A673 (cell line): ENCODE data around the gene BRD7. TPM values are rescaled to one million over a fixed set of nuclear protein-coding genes. Genes with fewer than 3 reads are reported as not detected.

Experiments used
- BruUV-seq: library from RNA; stranded (reverse); fragments of 400-500 nt; replicated peaks from 2 replicates; lab custom pipeline; 2021; lab: Mats Ljungman, UMichigan
- CTCF ChIA-PET: fragments of 300-600 bp; sonication (Branson Sonifier 250); formaldehyde crosslinking; loops from one replicate; lab custom pipeline; 2022; ENCODE audit warnings: antibody characterized with exemption; lab: Charles Lee
- POLR2A ChIA-PET: fragments of 300-600 bp; sonication (Branson Sonifier 250); formaldehyde crosslinking; loops from one replicate; lab custom pipeline; 2022; ENCODE audit warnings: antibody characterized with exemption; ENCODE audit not compliant: low non-redundant PET; lab: Charles Lee
- DNase-seq: peaks from one replicate; pipeline ENCODE4 v3.0.0-alpha.2; 2015; ENCODE audit warnings: low spot score
- H3K27ac ChIP-seq: fragments of 200-600 bp; sonication (generic); 2 replicates; pipeline ENCODE4 v1.5.1; 2016; ENCODE audit warnings: mixed run types, low read depth, mild to moderate bottlenecking, mixed read lengths, antibody characterized with exemption, low read length; ENCODE audit not compliant: poor library complexity, severe bottlenecking
- H3K27me3 ChIP-seq: fragments of 200-600 bp; sonication (generic); replicated peaks from 2 replicates; pipeline ENCODE4 v1.6.1; 2017; ENCODE audit warnings: mixed run types, low read depth, mild to moderate bottlenecking, mixed read lengths, antibody characterized with exemption, low read length; ENCODE audit not compliant: insufficient read depth, poor library complexity
- H3K36me3 ChIP-seq: fragments of 200-600 bp; sonication (generic); 2 replicates; pipeline ENCODE4 v1.6.1; 2016; ENCODE audit warnings: mixed run types, mild to moderate bottlenecking, mixed read lengths, antibody characterized with exemption, low read length; ENCODE audit not compliant: insufficient read depth, poor library complexity, severe bottlenecking
- H3K4me1 ChIP-seq: fragments of 200-600 bp; sonication (generic); 2 replicates; pipeline ENCODE4 v1.6.1; 2017; ENCODE audit warnings: mixed run types, mild to moderate bottlenecking, mixed read lengths, antibody characterized with exemption, low read length; ENCODE audit not compliant: insufficient read depth, poor library complexity, severe bottlenecking
- H3K4me3 ChIP-seq: fragments of 200-600 bp; sonication (generic); 2 replicates; pipeline ENCODE4 v1.5.1; 2016; ENCODE audit warnings: low read depth, mixed run types, mild to moderate bottlenecking, mixed read lengths, low read length; ENCODE audit not compliant: poor library complexity, severe bottlenecking
- H3K9me3 ChIP-seq: fragments of 200-600 bp; sonication (generic); 2 replicates; pipeline ENCODE4 v1.6.1; 2016; ENCODE audit warnings: mixed run types, low read depth, mild to moderate bottlenecking, mixed read lengths, antibody characterized with exemption, low read length; ENCODE audit not compliant: poor library complexity, severe bottlenecking
- EZH2 ChIP-seq: fragments of 200-600 bp; sonication (generic); IDR thresholded peaks from 2 replicates; pipeline ENCODE4 v1.6.1; 2017; ENCODE audit warnings: borderline replicate concordance, low read depth, mild to moderate bottlenecking, mixed read lengths, antibody characterized with exemption, low read length; ENCODE audit not compliant: poor library complexity, severe bottlenecking
- intact Hi-C: fragments of 100-400 bp; cut with micrococcal nuclease; formaldehyde crosslinking; loops from one replicate; pipeline ENCODE4 v1.10.0; 2022; ENCODE audit not compliant: unreplicated experiment
- total RNA-seq: library from RNA; stranded (reverse); gene quantifications from 2 replicates; pipeline ENCODE4 v1.2.3, GENCODE V29; 2021
- TF ChIP-seq, protein P1 (sequence below): fragments of 300-800, 200-600 bp; sonication (generic); conservative IDR thresholded peaks from 2 replicates; pipeline ENCODE4 v1.5.1; 2017; ENCODE audit warnings: low read depth, mild to moderate bottlenecking, antibody characterized with exemption, low read length, moderate library complexity, mixed read lengths

The BRD7 gene
- total RNA-seq, 1 experiment from 2014 or later, result 93.0 TPM

GRCh38 chr16:50289950-50290764 is 78.6 kb downstream of the BRD7 start:
- ChIA-PET POLR2A (no interaction called here), CTCF (no interaction called here)
- Histone ChIP-seq H3K27me3 (no peaks in the 10 kb centered on the region), H3K9me3 (no peaks in the 10 kb centered on the region), H3K4me3 (no peak overlapping the region), H3K4me1 (no peaks in the 10 kb centered on the region), H3K27ac (no peak overlapping the region), H3K36me3 (no peaks in the 10 kb centered on the region)
- DNase-seq, result no peak
- intact Hi-C loops, result no loop called here
- no peak for TF ChIP-seq EZH2
- TF ChIP-seq, protein P1, sequence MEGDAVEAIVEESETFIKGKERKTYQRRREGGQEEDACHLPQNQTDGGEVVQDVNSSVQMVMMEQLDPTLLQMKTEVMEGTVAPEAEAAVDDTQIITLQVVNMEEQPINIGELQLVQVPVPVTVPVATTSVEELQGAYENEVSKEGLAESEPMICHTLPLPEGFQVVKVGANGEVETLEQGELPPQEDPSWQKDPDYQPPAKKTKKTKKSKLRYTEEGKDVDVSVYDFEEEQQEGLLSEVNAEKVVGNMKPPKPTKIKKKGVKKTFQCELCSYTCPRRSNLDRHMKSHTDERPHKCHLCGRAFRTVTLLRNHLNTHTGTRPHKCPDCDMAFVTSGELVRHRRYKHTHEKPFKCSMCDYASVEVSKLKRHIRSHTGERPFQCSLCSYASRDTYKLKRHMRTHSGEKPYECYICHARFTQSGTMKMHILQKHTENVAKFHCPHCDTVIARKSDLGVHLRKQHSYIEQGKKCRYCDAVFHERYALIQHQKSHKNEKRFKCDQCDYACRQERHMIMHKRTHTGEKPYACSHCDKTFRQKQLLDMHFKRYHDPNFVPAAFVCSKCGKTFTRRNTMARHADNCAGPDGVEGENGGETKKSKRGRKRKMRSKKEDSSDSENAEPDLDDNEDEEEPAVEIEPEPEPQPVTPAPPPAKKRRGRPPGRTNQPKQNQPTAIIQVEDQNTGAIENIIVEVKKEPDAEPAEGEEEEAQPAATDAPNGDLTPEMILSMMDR, result no peak
- BruUV-seq, result no TSS peak

DNA sequence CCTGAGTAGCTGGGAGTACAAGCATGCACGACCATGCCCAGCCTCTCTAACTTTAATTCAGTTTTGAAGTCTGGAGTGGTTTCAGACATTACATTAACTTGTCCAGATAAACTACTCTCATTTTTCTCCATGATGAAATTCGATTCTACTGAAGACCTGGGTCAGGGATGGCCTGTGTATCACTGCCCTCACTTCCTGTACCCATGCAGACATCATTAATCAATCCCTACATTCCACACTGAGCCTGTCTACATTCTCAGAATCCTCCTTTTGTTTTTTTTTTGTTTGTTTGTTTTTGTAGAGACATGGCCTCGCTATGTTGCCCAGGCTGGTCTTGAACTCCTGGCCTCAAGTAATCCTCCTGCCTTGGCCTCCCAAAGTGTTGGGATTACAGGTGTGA is 79.9 kb downstream of the BRD7 start:
- CTCF ChIA-PET, result no interaction called here
- Histone ChIP-seq H3K4me3 (no peak overlapping the region), H3K36me3 (no peaks in the 10 kb centered on the region), H3K4me1 (no peaks in the 10 kb centered on the region), H3K27me3 (no peaks in the 10 kb centered on the region), H3K9me3 (no peaks in the 10 kb centered on the region), H3K27ac (no peak overlapping the region)
- POLR2A ChIA-PET, result no interaction called here
- TF ChIP-seq, protein P1, result no peak
- no peak for TF ChIP-seq EZH2
- DNase-seq, result no peak
- intact Hi-C loops, result no loop called here
- BruUV-seq, result no TSS peak

DNA sequence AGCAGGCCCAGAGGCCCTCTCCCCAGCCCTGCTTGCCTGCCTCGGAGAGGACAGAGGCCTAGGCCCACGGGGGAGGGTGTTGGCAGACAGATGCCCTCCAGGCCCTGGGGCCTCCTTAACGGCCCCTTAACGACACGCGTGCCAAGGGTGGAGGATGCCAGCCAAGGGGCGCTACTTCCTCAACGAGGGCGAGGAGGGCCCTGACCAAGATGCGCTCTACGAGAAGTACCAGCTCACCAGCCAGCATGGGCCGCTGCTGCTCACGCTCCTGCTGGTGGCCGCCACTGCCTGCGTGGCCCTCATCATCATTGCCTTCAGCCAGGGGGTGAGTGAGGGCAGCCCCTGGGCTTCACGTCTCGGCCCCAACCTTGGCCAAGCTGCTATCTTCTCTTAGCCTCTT is 80.8 kb downstream of the BRD7 start:
- CTCF ChIA-PET, result no interaction called here
- intact Hi-C loops, result no loop called here
- Histone ChIP-seq H3K27me3 (no peaks in the 10 kb centered on the region), H3K27ac (no peak overlapping the region), H3K9me3 (no peaks in the 10 kb centered on the region), H3K4me3 (no peak overlapping the region), H3K4me1 (no peaks in the 10 kb centered on the region), H3K36me3 (no peaks in the 10 kb centered on the region)
- BruUV-seq, result no TSS peak
- no peak for DNase-seq
- TF ChIP-seq EZH2, result no peak
- TF ChIP-seq, protein P1, result no peak
- POLR2A ChIA-PET, result no interaction called here
